ENCODE results near the gene FARP1.
A peak's percentile ranks its signal among the peaks of the same experiment; 100 is the strongest.

Gene FARP1

GRCh38 chr13:98405690-98406344, 262.9 kb downstream of the FARP1 start:
- POLR2A ChIA-PET = interaction anchor here (1.1 kb wide), 1 partner anchor 10 kb away, joined by 4 read pairs; no protein-coding TSS in a partner anchor
- TF ChIP-seq, protein P1, sequence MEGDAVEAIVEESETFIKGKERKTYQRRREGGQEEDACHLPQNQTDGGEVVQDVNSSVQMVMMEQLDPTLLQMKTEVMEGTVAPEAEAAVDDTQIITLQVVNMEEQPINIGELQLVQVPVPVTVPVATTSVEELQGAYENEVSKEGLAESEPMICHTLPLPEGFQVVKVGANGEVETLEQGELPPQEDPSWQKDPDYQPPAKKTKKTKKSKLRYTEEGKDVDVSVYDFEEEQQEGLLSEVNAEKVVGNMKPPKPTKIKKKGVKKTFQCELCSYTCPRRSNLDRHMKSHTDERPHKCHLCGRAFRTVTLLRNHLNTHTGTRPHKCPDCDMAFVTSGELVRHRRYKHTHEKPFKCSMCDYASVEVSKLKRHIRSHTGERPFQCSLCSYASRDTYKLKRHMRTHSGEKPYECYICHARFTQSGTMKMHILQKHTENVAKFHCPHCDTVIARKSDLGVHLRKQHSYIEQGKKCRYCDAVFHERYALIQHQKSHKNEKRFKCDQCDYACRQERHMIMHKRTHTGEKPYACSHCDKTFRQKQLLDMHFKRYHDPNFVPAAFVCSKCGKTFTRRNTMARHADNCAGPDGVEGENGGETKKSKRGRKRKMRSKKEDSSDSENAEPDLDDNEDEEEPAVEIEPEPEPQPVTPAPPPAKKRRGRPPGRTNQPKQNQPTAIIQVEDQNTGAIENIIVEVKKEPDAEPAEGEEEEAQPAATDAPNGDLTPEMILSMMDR (IDR thresholded peaks at IDR 0.05; ENCODE audit: insufficient read depth, low read length, missing control alignments) = no peak
- no peak for DNase-seq (ENCODE audit: low read depth, low spot score)
- no peak overlapping the region for H3K4me3 ChIP-seq (ENCODE audit: low read depth, low read length)
- CTCF ChIA-PET = interaction anchor here (1.1 to 1.5 kb wide), 3 partner anchors 12 to 438 kb away, joined by 3 to 4 read pairs (median 3); no protein-coding TSS in a partner anchor

GRCh38 chr13:98406427-98406826, 263.5 kb downstream of the FARP1 start:
- H3K4me3 ChIP-seq (ENCODE audit: low read depth, low read length) = no peak overlapping the region
- TF ChIP-seq, protein P1 (IDR thresholded peaks at IDR 0.05; ENCODE audit: insufficient read depth, low read length, missing control alignments) = no peak
- no peak for DNase-seq (ENCODE audit: low read depth, low spot score)
- CTCF ChIA-PET = interaction anchor here (1.1 to 2.1 kb wide), 3 partner anchors 24 to 373 kb away, joined by 3 to 5 read pairs (median 5); no protein-coding TSS in a partner anchor
- POLR2A ChIA-PET = no interaction called here

GRCh38 chr13:98406971-98407370, 264.1 kb downstream of the FARP1 start:
- POLR2A ChIA-PET = no interaction called here
- H3K4me3 ChIP-seq (ENCODE audit: low read depth, low read length) = no peak overlapping the region
- no peak for DNase-seq (ENCODE audit: low read depth, low spot score)
- CTCF ChIA-PET = interaction anchor here (0.9 to 2.1 kb wide), 4 partner anchors 13 to 374 kb away, joined by 3 to 5 read pairs (median 4); no protein-coding TSS in a partner anchor
- TF ChIP-seq, protein P1 (IDR thresholded peaks at IDR 0.05; ENCODE audit: insufficient read depth, low read length, missing control alignments) = no peak

DNA sequence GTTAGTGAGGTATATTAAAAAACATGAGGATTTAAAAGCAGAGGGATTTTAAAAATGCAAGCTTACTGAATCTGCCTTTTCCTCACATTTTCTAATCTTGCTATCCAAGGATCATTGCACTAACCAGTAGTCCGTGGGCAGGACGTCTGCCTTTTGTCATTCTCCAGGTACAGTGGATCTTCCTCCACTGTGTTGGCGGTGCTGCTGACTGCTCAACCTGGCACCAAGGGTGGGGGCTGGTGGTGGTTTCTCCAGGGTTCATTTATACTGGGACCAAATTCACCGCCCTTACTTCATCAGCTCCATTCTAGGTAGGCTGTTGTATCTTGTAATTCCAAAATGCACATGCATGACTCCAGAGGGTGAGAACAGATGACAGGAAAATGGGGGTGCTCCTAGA, 264.7 kb downstream of the FARP1 start:
- POLR2A ChIA-PET = no interaction called here
- DNase-seq (ENCODE audit: low read depth, low spot score) = no peak
- CTCF ChIA-PET = interaction anchor here (0.9 to 2.1 kb wide), 6 partner anchors 8 to 374 kb away, joined by 3 to 5 read pairs (median 4); no protein-coding TSS in a partner anchor
- TF ChIP-seq, protein P1 (IDR thresholded peaks at IDR 0.05; ENCODE audit: insufficient read depth, low read length, missing control alignments) = no peak
- H3K4me3 ChIP-seq (ENCODE audit: low read depth, low read length) = no peak overlapping the region

DNA sequence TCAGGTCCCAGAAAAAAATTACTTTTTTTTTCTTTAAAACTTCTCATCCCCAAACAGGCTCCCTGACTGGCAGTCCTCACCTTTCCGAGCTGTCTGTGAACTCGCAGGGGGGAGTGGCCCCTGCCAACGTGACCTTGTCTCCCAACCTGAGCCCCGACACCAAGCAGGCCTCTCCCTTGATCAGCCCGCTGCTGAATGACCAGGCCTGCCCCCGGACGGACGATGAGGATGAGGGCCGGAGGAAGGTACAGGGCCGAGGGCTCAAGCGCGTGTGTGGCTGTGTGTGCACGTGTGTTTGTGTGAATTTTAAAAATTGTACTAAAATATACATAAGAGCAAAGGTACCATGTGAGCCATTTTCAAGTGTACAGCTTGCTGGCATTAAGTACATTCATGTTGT, 266.4 kb downstream of the FARP1 start:
- no peak for DNase-seq (ENCODE audit: low read depth, low spot score)
- ChIA-PET CTCF (interaction anchor here (0.9 to 1.7 kb wide), 3 partner anchors 9 to 264 kb away, joined by 3 to 5 read pairs (median 4); no protein-coding TSS in a partner anchor), POLR2A (no interaction called here)
- TF ChIP-seq, protein P1 (IDR thresholded peaks at IDR 0.05; ENCODE audit: insufficient read depth, low read length, missing control alignments) = no peak
- no peak overlapping the region for H3K4me3 ChIP-seq (ENCODE audit: low read depth, low read length)

GRCh38 chr13:98410612-98411011, 267.7 kb downstream of the FARP1 start:
- POLR2A ChIA-PET = interaction anchor here (0.5 to 1.4 kb wide), 2 partner anchors 10 to 186 kb away, joined by 3 to 10 read pairs; no protein-coding TSS in a partner anchor
- DNase-seq (ENCODE audit: low read depth, low spot score) = peak; percentile 59
- TF ChIP-seq, protein P1 (IDR thresholded peaks at IDR 0.05; ENCODE audit: insufficient read depth, low read length, missing control alignments) = no peak
- CTCF ChIA-PET = interaction anchor here (1.2 to 1.4 kb wide), 2 partner anchors 11 to 34 kb away, joined by 5 to 6 read pairs; no protein-coding TSS in a partner anchor
- no peak overlapping the region for H3K4me3 ChIP-seq (ENCODE audit: low read depth, low read length)

Measured in AG04449 (cell line).